ENCODE results near the gene AQP7.

- TF ChIP-seq CTCF (IDR thresholded peaks at IDR 0.05) (no peak), POLR2A (IDR thresholded peaks at IDR 0.05) (no peak), POLR2AphosphoS5 (IDR thresholded peaks at IDR 0.05) (no peak), EP300 (IDR thresholded peaks at IDR 0.05) (no peak)
Observed at GRCh38 chr9:33354651-33355211, 47.6 kb downstream of the AQP7 start.
